Gastrocnemius medialis (tissue), 4 donors: ENCODE data around the gene DISP3. TPM values are rescaled to one million over a fixed set of nuclear protein-coding genes. Genes with fewer than 3 reads are reported as not detected.
A peak's percentile ranks its signal among the peaks of the same experiment; 100 is the strongest.

Source experiments
- ATAC-seq, 2 donors: fragments of 150-250 bp; one replicate each; pipeline ENCODE4 v1.9.1; 2016
- DNase-seq, 2 donors: peaks; one replicate each; pipeline ENCODE4 v3.0.0-alpha.2; 2019
- H3K27ac ChIP-seq, 4 donors: fragments of 200-600 bp; sonication (generic); 1 replicate in 1 of 4; 2 replicates in 3 of 4; pipeline ENCODE4 v1.5.1; 2016 to 2018; ENCODE audit warnings: mild to moderate bottlenecking in 2 of 4, moderate library complexity in 1 of 4
- H3K27me3 ChIP-seq, 3 donors: fragments of 200-600 bp; sonication (generic) in 2 of 3; 1 replicate in 1 of 3; 2 replicates in 2 of 3; pipeline versions ENCODE4 v1.5.1 to v1.6.0; 2016 to 2019; ENCODE audit warnings: mild to moderate bottlenecking in 1 of 3, moderate library complexity in 1 of 3
- H3K36me3 ChIP-seq, 2 donors: fragments of 200-600 bp; sonication (generic) in 1 of 2; one replicate each; pipeline ENCODE4 v1.5.1; 2017 to 2018
- H3K4me1 ChIP-seq, 2 donors: fragments of 200-600 bp; sonication (generic) in 1 of 2; one replicate each; pipeline ENCODE4 v1.5.1; 2016 to 2017; ENCODE audit warnings: mild to moderate bottlenecking in 2 of 2
- H3K4me3 ChIP-seq, 4 donors: fragments of 200-600 bp; sonication (generic) in 3 of 4; 1 replicate in 1 of 4; 2 replicates in 3 of 4; pipeline ENCODE4 v1.5.1; 2016 to 2019; ENCODE audit warnings: mild to moderate bottlenecking in 2 of 4
- H3K9me3 ChIP-seq, 3 donors: fragments of 200-600 bp; sonication (generic) in 2 of 3; 1 replicate in 1 of 3; 2 replicates in 2 of 3; pipeline ENCODE4 v1.5.1; 2016 to 2019
- POLR2A ChIP-seq, 2 donors: fragments of 450-650 bp; IDR thresholded peaks; one replicate each; pipeline ENCODE4 v1.6.1; 2017; ENCODE audit warnings: antibody characterized with exemption in 2 of 2, mild to moderate bottlenecking in 2 of 2, moderate library complexity in 2 of 2
- in situ Hi-C, 4 donors: fragments of 200-750 bp; cut with MboI; loops; one replicate each; pipeline versions ENCODE4 v1.15.0 to v1.8.0; 2017; ENCODE audit warnings: low sequenced_read_pairs in 4 of 4
- intact Hi-C: fragments of 100-400 bp; cut with DNase I; formaldehyde crosslinking; loops from one replicate; pipeline ENCODE4 v1.15.1; 2023; ENCODE audit warnings: low total_unique reads
- total RNA-seq, 4 donors: library from RNA; depleted of rRNA; stranded (reverse); fragments of >200 nt; gene quantifications; one replicate each; pipeline versions ENCODE4 v1.1.0 to v1.2.3, GENCODE V29; 2016
- TF ChIP-seq, protein P1 (sequence below), 5 experiments: fragments of 450-650 bp in 3 of 5; fragments of 200-600 bp in 2 of 5; sonication (generic) in 2 of 5; IDR thresholded peaks in 4 of 5; conservative IDR thresholded peaks in 1 of 5; 1 replicate in 4 of 5; 2 replicates in 1 of 5; pipeline ENCODE4 v1.5.1; 2016 to 2019; ENCODE audit warnings: antibody characterized with exemption in 5 of 5, mild to moderate bottlenecking in 3 of 5, moderate library complexity in 3 of 5

Gene DISP3
- total RNA-seq, 4 donors from 2014 or later = not detected

DNA sequence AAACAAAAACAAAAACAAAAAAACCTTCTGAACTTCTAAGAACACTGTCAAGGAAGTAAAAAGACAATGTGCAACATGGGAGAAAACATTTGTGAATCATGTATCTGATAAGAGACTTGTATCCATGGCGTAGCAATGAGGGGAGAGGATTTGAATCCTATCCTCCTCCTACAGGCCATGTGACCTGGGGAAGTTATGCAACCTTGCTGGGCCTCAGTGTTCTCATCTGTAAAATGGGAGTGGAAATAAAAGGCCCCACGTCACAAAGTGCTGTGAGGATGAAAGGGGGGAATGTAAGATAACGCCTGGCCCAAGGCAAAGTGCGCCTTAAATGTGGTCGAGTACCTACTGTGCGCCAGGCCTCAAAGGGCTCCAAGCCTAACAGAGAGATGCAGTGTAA is 83.7 kb downstream of the DISP3 start:
- TF ChIP-seq, protein P1, sequence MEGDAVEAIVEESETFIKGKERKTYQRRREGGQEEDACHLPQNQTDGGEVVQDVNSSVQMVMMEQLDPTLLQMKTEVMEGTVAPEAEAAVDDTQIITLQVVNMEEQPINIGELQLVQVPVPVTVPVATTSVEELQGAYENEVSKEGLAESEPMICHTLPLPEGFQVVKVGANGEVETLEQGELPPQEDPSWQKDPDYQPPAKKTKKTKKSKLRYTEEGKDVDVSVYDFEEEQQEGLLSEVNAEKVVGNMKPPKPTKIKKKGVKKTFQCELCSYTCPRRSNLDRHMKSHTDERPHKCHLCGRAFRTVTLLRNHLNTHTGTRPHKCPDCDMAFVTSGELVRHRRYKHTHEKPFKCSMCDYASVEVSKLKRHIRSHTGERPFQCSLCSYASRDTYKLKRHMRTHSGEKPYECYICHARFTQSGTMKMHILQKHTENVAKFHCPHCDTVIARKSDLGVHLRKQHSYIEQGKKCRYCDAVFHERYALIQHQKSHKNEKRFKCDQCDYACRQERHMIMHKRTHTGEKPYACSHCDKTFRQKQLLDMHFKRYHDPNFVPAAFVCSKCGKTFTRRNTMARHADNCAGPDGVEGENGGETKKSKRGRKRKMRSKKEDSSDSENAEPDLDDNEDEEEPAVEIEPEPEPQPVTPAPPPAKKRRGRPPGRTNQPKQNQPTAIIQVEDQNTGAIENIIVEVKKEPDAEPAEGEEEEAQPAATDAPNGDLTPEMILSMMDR (IDR thresholded peaks at IDR 0.05 in 4 of 5, conservative IDR thresholded peaks at IDR 0.05 in 1 of 5) = no peak
- no peak for TF ChIP-seq POLR2A (IDR thresholded peaks at IDR 0.05)
- Histone ChIP-seq H3K4me1 (no peaks in the 10 kb centered on the region), H3K27me3 (peaks cover 9 to 27% (median 10%) of the 10 kb centered on the region in 3 donors), H3K27ac (no peak overlapping the region), H3K36me3 (no peaks in the 10 kb centered on the region), H3K9me3 (no peaks in the 10 kb centered on the region), H3K4me3 (no peak overlapping the region)
- ATAC-seq (no peak), DNase-seq (no peak)
- in situ Hi-C loops (no loop called here), intact Hi-C loops (no loop called here)

DNA sequence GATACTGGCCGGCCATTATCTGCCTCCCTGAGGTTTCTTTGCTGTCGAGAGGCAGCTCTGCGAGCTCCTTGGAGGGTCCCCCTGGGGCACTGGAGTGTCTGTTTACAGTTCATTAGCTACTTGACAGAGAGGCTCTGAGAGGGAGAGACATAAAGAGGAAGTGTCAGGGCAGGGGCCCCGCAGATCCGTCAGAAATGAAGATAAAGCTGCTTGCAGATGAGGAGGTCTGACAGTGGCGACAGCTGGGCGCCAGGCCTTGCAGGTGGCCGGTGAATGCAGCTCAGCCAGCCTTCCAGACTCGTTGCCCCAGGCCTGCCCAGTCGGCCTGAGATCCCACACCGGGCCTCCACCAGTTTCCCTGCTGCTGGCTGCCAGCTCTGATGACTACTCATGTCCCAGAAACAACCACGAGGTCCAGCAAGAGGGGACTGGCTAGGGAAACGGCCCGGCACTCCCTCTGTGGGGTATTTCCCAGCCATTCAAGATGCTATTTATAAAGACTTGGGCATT is 84.7 kb downstream of the DISP3 start:
- peak in 1 of 2 donors; percentile 6 for ATAC-seq
- no peaks in the 10 kb centered on the region for H3K36me3 ChIP-seq
- peaks cover 5 to 26% (median 11%) of the 10 kb centered on the region in 3 donors for H3K27me3 ChIP-seq
- no peak overlapping the region for H3K27ac ChIP-seq
- intact Hi-C loops = no loop called here
- H3K9me3 ChIP-seq = no peaks in the 10 kb centered on the region
- DNase-seq = no peak
- H3K4me1 ChIP-seq = no peaks in the 10 kb centered on the region
- no peak overlapping the region for H3K4me3 ChIP-seq
- in situ Hi-C loops = no loop called here
- TF ChIP-seq, protein P1 (IDR thresholded peaks at IDR 0.05 in 4 of 5, conservative IDR thresholded peaks at IDR 0.05 in 1 of 5) = no peak
- TF ChIP-seq POLR2A (IDR thresholded peaks at IDR 0.05) = no peak

DNA sequence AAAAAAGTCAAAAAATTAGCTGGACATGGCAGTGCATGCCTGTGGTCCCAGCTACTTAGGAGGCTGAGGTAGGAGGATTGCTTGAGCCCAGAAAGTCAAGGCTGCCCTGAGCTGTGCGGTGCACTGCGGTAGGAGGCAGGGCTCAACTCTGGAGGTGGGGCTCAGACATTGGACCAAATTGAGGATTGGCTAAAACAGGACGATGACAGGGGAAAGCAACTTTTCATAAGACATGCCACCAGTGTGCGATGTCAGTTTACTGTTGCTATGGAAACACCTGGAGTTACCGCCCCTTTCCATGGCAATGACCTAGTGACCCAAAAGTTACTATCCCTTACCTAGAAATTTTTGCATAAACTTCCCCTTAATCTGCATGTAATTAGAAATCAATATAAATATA is 85.3 kb downstream of the DISP3 start:
- TF ChIP-seq, protein P1 (IDR thresholded peaks at IDR 0.05 in 4 of 5, conservative IDR thresholded peaks at IDR 0.05 in 1 of 5) = no peak
- no peak for TF ChIP-seq POLR2A (IDR thresholded peaks at IDR 0.05)
- in situ Hi-C loops = no loop called here

DNA sequence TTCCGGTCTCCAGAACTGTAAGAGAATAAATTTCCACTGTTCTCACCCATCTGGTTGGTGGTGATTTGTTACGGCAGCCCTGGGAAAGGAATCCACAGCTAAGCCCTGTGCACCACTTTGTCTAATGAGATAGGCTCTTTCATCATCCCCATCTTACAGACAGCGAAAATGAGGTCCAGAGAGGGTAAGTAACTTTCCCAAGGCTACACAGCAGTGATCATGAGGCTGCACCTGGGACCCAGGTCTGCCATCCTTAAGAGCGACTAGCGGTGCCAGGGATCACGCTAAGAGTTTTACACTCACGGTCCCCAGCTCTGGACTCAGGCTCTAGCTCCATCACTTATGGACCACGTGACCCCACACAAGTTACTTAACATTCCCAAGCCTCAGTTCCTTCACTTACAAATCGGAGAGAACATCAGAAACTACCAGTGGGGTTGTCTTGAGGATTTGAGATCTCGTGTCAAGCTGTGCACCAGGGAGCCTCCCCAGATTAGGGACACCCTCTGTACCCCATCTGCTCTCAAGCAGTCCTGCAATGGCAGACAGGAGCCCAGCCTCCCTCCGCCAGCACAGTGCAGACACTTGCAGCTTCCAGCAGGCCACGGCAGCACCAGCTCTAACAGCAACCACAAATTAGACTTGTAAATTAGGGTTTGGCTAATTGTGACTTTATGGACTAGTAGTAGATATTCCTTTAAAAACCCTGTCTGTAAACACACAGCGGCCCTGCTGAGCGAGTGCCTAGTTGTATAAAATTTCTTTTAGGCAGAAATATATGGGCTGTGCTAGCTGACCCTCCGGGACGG is 87.3 kb downstream of the DISP3 start:
- no peak for TF ChIP-seq POLR2A (IDR thresholded peaks at IDR 0.05)
- TF ChIP-seq, protein P1 (IDR thresholded peaks at IDR 0.05 in 4 of 5, conservative IDR thresholded peaks at IDR 0.05 in 1 of 5) = no peak
- no peak overlapping the region for H3K27ac ChIP-seq
- peaks cover 12 to 24% (median 15%) of the 10 kb centered on the region in 3 donors for H3K27me3 ChIP-seq
- no peak for DNase-seq
- in situ Hi-C loops = no loop called here
- no peaks in the 10 kb centered on the region for H3K36me3 ChIP-seq
- no peak for ATAC-seq
- H3K4me1 ChIP-seq = no peaks in the 10 kb centered on the region
- intact Hi-C loops = no loop called here
- no peaks in the 10 kb centered on the region for H3K9me3 ChIP-seq
- H3K4me3 ChIP-seq = no peak overlapping the region

More for the DNA sequence above, 85.3 kb downstream of the DISP3 start:
- Histone ChIP-seq H3K27me3 (peaks cover 4 to 21% (median 11%) of the 10 kb centered on the region in 3 donors), H3K9me3 (no peaks in the 10 kb centered on the region), H3K36me3 (no peaks in the 10 kb centered on the region), H3K4me3 (no peak overlapping the region), H3K27ac (no peak overlapping the region), H3K4me1 (no peaks in the 10 kb centered on the region)
- intact Hi-C loops = no loop called here
- DNase-seq (no peak), ATAC-seq (no peak)
